GM23338 (cell line): ENCODE data around the gene PEX19.

Experiments
- CREB1 ChIP-seq: fragments of 250-450 bp; sonication (Bioruptor Pico); IDR thresholded peaks from 2 replicates; pipeline ENCODE4 v1.5.0; 2020; ENCODE audit warnings: low read depth, mild to moderate bottlenecking, moderate library complexity
- EZH2 ChIP-seq: fragments of 200-600 bp; sonication (generic); IDR thresholded peaks from one replicate; pipeline ENCODE4 v1.8.0; 2017; ENCODE audit warnings: antibody characterized with exemption, mild to moderate bottlenecking, low read depth; ENCODE audit not compliant: unreplicated experiment
- EZH2phosphoT487 ChIP-seq: fragments of 200-600 bp; sonication (generic); IDR thresholded peaks from one replicate; pipeline ENCODE4 v1.8.1; 2018; ENCODE audit warnings: antibody characterized with exemption; ENCODE audit not compliant: unreplicated experiment
- JUNB ChIP-seq: IDR thresholded peaks from one replicate; pipeline ENCODE4 v1.6.1; 2016; ENCODE audit warnings: antibody characterized with exemption; ENCODE audit not compliant: unreplicated experiment
- NANOG ChIP-seq: IDR thresholded peaks from 2 replicates; pipeline ENCODE4 v1.6.1; 2016; ENCODE audit warnings: antibody characterized with exemption, borderline replicate concordance
- POLR2AphosphoS5 ChIP-seq: IDR thresholded peaks from 2 replicates; pipeline ENCODE4 v1.6.1; 2016; ENCODE audit warnings: antibody characterized with exemption, low read depth
- STAT1 ChIP-seq: IDR thresholded peaks from one replicate; pipeline ENCODE4 v1.6.1; 2016; ENCODE audit warnings: antibody characterized with exemption; ENCODE audit not compliant: unreplicated experiment
- ZNF114 ChIP-seq: fragments of 250-450 bp; sonication (Bioruptor Pico); IDR thresholded peaks from 2 replicates; pipeline ENCODE4 v1.5.0; 2020; ENCODE audit warnings: mild to moderate bottlenecking, moderate library complexity
- ZNF331 ChIP-seq: fragments of 250-450 bp; sonication (Bioruptor Pico); IDR thresholded peaks from 2 replicates; pipeline ENCODE4 v1.5.0; 2020; ENCODE audit warnings: low read depth, mild to moderate bottlenecking, moderate library complexity
- ZNF462 ChIP-seq: fragments of 250-450 bp; sonication (Bioruptor Pico); IDR thresholded peaks from 2 replicates; pipeline ENCODE4 v1.5.0; 2020; ENCODE audit warnings: mild to moderate bottlenecking, moderate library complexity
- TF ChIP-seq, protein P1 (sequence below), 2 experiments: fragments of 200-600 bp in 1 of 2; sonication (generic) in 1 of 2; conservative IDR thresholded peaks; 2 replicates each; pipeline versions ENCODE4 v1.5.1 to v1.6.1; 2016 to 2017; ENCODE audit warnings: antibody characterized with exemption in 2 of 2, low read depth in 2 of 2, mild to moderate bottlenecking in 2 of 2, moderate library complexity in 1 of 2
- TF ChIP-seq, protein P2 (sequence below): IDR thresholded peaks from one replicate; pipeline ENCODE4 v1.6.1; 2018; ENCODE audit warnings: antibody characterized with exemption; ENCODE audit not compliant: unreplicated experiment
- TF ChIP-seq, protein P3 (sequence below): IDR thresholded peaks from 2 replicates; pipeline ENCODE4 v1.6.1; 2016; ENCODE audit warnings: antibody characterized with exemption

DNA sequence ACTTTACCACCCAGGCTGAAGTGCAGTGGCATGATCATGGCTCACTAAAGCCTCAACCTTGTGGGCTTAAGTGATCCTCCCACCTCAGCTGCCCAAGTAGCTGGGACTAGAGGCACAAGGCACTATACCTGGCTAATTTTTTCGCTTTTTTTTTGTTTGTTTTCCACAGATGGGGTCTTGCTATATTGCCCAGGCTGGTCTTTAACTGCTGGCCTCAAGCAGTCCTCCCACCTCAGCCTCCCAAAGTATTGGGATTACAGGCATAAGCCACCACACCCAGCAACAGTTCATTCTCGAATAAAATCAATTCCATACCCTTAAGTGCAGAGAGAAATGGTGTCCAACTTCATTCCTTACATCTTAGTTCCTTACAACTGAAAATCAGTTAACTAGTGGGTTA lies 47.4 kb downstream of the PEX19 start:
- TF ChIP-seq, protein P1, sequence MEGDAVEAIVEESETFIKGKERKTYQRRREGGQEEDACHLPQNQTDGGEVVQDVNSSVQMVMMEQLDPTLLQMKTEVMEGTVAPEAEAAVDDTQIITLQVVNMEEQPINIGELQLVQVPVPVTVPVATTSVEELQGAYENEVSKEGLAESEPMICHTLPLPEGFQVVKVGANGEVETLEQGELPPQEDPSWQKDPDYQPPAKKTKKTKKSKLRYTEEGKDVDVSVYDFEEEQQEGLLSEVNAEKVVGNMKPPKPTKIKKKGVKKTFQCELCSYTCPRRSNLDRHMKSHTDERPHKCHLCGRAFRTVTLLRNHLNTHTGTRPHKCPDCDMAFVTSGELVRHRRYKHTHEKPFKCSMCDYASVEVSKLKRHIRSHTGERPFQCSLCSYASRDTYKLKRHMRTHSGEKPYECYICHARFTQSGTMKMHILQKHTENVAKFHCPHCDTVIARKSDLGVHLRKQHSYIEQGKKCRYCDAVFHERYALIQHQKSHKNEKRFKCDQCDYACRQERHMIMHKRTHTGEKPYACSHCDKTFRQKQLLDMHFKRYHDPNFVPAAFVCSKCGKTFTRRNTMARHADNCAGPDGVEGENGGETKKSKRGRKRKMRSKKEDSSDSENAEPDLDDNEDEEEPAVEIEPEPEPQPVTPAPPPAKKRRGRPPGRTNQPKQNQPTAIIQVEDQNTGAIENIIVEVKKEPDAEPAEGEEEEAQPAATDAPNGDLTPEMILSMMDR (conservative IDR thresholded peaks at IDR 0.05; ENCODE audit: low read depth in 2 of 2), result no peak
- TF ChIP-seq EZH2, result no peak
- TF ChIP-seq ZNF114, result no peak
- no peak for TF ChIP-seq CREB1 (CRISPR knock-in tag)
- TF ChIP-seq, protein P2, sequence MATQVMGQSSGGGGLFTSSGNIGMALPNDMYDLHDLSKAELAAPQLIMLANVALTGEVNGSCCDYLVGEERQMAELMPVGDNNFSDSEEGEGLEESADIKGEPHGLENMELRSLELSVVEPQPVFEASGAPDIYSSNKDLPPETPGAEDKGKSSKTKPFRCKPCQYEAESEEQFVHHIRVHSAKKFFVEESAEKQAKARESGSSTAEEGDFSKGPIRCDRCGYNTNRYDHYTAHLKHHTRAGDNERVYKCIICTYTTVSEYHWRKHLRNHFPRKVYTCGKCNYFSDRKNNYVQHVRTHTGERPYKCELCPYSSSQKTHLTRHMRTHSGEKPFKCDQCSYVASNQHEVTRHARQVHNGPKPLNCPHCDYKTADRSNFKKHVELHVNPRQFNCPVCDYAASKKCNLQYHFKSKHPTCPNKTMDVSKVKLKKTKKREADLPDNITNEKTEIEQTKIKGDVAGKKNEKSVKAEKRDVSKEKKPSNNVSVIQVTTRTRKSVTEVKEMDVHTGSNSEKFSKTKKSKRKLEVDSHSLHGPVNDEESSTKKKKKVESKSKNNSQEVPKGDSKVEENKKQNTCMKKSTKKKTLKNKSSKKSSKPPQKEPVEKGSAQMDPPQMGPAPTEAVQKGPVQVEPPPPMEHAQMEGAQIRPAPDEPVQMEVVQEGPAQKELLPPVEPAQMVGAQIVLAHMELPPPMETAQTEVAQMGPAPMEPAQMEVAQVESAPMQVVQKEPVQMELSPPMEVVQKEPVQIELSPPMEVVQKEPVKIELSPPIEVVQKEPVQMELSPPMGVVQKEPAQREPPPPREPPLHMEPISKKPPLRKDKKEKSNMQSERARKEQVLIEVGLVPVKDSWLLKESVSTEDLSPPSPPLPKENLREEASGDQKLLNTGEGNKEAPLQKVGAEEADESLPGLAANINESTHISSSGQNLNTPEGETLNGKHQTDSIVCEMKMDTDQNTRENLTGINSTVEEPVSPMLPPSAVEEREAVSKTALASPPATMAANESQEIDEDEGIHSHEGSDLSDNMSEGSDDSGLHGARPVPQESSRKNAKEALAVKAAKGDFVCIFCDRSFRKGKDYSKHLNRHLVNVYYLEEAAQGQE, result no peak
- TF ChIP-seq NANOG, result no peak
- no peak for TF ChIP-seq ZNF331 (CRISPR knock-in tag)
- TF ChIP-seq, protein P3, sequence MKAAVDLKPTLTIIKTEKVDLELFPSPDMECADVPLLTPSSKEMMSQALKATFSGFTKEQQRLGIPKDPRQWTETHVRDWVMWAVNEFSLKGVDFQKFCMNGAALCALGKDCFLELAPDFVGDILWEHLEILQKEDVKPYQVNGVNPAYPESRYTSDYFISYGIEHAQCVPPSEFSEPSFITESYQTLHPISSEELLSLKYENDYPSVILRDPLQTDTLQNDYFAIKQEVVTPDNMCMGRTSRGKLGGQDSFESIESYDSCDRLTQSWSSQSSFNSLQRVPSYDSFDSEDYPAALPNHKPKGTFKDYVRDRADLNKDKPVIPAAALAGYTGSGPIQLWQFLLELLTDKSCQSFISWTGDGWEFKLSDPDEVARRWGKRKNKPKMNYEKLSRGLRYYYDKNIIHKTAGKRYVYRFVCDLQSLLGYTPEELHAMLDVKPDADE, result no peak
- no peak for TF ChIP-seq POLR2AphosphoS5
- no peak for TF ChIP-seq EZH2phosphoT487
- TF ChIP-seq STAT1, result no peak
- TF ChIP-seq JUNB, result no peak
- no peak for TF ChIP-seq ZNF462 (CRISPR knock-in tag)
